ENCODE measurements around the gene PPARA.

The PPARA gene

GRCh38 chr22:46224044-46224897 lies 73.9 kb downstream of the PPARA start:
- DNase-seq: no peak

- DNase-seq: no peak
Measured at GRCh38 chr22:46224898-46225290, 74.6 kb downstream of the PPARA start.

GRCh38 chr22:46225631-46226030 lies 75.3 kb downstream of the PPARA start:
- DNase-seq: no peak

DNA sequence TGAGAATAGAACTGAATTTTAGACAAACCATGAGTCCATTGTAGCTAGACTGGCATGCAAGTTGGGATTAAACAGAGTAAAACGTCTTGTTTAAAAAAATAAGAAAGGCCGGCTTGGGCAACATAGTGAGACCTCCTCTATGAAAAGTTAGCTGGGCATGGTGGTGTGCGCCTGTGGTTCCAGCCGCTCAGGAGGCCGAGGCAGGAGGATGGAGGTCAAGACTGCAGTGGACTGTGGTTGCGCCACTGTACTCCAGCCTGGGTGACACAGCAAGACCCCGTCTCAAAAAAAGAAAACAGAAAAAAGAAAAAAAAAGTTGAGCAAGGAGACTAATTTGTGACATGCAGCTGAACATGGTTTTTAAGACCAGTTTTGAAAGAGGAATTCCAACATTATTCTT lies 76.3 kb downstream of the PPARA start:
- no peak for DNase-seq

GRCh38 chr22:46229701-46230100 lies 79.4 kb downstream of the PPARA start:
- DNase-seq: no peak

- DNase-seq: no peak
Measured at GRCh38 chr22:46230262-46230901, 80.1 kb downstream of the PPARA start.

- no peak for DNase-seq
Measured at GRCh38 chr22:46233231-46233630, 82.9 kb downstream of the PPARA start.

- DNase-seq: no peak
Measured at GRCh38 chr22:46234969-46235368, 84.6 kb downstream of the PPARA start.

- DNase-seq: no peak
Measured at GRCh38 chr22:46237453-46238124, 87.3 kb downstream of the PPARA start.

GRCh38 chr22:46238541-46238940 lies 88.2 kb downstream of the PPARA start:
- no peak for DNase-seq

- DNase-seq: peak in 2 of 6 experiments; percentile 12 to 36
Measured at GRCh38 chr22:46239261-46240048, 89.1 kb downstream of the PPARA start.

DNA sequence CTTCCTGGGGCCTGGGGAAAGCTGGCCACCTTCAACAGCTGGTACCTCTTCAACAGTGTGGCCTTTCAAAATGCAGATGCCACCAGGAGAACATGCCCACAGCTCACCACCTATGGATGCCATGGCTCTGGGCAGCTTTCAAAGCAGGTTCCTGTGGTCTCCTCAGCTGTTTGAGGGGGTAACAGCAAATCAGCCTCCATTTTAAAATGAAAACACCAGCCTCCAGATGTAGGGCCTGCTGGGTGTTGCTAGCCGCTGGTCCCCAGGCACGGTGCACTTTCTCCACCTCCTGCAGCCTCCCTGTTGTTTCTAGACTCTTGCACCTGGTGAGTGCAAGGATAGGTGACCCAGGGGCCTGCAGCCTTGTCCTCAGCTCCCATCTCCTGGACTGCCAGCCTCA lies 89.7 kb downstream of the PPARA start:
- DNase-seq: no peak

DNA sequence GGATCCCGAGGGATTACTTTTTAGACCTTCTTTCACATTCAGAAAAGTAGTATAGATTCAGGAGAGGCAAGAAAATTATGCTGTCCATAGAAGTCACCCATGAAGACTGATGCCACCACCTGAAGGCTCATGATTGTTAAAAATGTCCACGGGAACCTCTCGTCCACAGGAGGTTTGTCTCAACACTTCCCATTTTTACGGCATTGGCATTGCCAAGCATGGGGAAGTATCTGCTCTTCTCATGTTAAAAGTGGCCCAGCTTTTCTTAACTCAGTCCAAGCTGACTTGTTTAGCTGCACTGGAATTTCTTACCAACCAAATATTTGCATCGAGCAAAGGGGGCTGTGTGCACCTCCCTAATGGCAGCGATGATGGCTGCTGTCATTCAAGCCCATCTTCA lies 90.2 kb downstream of the PPARA start:
- DNase-seq: no peak

DNA sequence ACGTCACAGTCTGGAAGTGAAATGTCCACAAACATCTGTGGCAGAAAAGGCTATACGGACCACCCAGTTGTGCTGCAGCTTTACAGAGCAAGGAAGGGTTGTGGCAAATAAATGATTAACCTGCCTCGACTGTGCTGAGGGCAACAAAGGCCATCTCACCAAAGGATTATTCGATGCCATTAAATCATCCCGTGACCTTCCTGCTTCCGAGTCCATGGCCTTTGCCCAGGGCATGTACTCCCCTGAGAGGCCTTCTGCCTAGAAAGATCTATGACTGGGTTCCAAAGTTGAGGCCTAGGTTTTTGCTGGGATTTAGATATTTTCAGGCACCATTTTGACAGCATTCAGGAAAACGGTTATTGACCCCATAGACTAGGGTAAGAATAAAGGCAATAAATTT lies 90.6 kb downstream of the PPARA start:
- no peak for DNase-seq

GRCh38 chr22:46241396-46242007 lies 91.2 kb downstream of the PPARA start:
- no peak for DNase-seq

DNA sequence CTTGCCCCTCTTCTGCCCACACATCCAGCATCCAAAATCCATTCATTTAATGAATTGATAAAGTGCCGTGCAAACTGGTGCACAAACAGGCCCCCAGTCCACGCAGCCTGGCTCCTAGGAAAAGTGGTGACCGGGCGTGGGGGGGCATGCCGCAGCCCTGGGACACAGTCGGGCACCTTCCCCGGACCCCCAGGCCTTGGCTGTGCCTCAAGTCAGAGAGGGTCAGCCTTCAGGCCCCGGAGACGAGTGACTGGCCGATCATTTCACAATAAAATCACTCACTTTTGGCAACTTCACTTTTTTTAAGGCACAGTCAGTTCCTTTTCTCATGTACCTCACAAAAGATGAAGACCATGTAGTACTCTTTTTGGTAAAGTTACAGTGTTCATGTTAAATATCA lies 91.8 kb downstream of the PPARA start:
- DNase-seq: no peak

DNA sequence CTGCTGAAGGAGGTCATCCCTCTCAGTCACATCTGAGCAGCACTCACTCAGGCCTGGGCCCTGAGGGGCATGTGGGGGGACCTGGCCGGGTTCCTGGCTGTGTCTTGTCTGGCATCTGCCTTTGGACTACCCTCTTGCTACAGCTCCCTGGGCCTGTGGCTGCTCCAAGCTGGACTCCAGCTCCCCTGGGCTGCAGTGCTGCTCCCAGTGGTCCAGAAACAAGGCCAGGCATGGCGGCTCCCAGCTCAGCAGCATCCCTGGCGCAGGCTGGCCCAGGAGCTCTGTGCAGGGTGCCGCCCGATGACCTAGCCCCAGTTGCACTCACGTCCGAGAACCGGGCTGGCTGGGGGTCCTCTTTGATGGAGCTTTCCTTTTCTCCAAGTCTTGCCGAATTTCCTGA lies 94.4 kb downstream of the PPARA start:
- DNase-seq: no peak

- no peak for DNase-seq
Measured at GRCh38 chr22:46245511-46245910, 95.2 kb downstream of the PPARA start.

- DNase-seq: no peak
Measured at GRCh38 chr22:46246178-46246577, 95.9 kb downstream of the PPARA start.

DNA sequence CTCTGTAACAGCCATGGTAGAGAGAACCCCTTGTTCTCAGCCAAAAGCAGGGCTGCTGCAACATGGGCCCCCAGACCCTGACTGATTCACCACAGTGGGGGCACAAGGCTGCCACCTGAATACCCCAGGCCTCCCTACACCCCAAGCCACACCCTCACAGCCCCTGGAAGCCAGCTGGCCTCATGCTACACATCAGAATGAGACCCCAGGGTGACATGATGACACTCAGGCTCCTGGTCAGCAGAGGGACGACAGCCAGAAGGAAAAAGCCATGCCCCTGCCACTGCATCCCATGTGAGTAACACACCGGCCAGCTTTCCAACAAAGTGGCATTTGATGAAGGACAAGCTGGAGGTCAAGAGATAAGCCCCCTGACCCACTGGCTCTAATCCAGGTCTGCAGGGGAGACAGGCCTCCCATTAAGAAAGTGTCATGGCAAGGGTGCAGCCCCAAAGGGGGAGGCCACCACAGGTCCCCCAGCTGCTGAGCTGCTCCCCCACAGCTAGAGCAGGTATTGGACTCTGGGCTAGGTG lies 97.2 kb downstream of the PPARA start:
- no peak for DNase-seq

DNA sequence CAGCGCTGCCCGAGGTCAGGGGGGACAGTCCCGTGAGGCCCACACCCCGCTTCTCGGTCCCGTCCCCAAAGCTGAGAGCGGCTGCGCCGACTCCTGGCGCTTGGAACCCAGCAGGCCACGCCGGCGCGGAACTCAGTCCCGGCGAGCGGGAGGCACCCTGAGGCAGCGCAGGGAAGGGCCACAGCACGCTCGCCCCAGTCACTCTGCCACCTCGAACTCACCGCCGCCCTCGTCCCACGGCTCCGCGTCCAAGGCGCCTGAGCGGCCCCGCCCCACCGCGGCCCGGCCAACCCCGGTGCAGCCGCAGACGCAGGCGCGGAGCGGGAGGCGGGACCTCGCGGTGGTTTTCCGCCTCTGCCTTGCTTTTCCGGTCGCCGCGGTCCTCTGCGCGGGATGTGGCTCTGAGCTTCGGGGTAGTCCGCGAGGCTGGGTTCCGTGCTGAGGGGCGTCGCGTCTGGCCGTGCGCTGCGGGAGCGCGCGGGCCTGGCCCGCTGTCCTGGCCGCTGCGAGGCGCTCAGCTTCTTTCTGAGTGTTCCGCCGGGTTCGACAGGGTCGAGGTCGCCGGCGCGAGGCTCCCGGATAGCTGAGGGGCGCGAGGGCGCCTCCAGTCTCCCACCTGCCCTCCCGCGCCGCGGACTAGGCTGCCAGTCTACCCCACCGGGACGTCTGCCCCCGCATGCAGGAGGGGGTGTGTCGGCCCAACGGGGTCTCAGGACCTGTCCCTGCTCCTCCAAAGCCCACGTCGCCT lies 99.9 kb downstream of the PPARA start, which contains the start of gene CDPF1:
TSS of gene CDPF1 (minus strand) at position 259 of the 748 bp plus-strand sequence. CDS start 2,009 bp downstream, outside the sequence.
- peak; percentile 77 to 86 (median 82) for DNase-seq

- DNase-seq: peak in 1 of 6 experiments; percentile 22
Measured at GRCh38 chr22:46250783-46251125, 100.4 kb downstream of the PPARA start.
